DOHH2 (cell line): ENCODE data around the gene CST8.

ENCODE experiments used
- H3F3A ChIP-seq: fragments of 200-600 bp; sonication (generic), shearing (Covaris generic); 2 replicates; pipeline ENCODE4 v1.6.0; 2016; ENCODE audit warnings: antibody characterized with exemption, mild to moderate bottlenecking; ENCODE audit not compliant: control insufficient read depth, insufficient read depth
- H3K27ac ChIP-seq: fragments of 200-600 bp; sonication (generic); 2 replicates; pipeline ENCODE4 v1.5.1; 2014; ENCODE audit warnings: low read depth, mild to moderate bottlenecking, low read length, moderate library complexity
- H3K27me3 ChIP-seq: fragments of 200-600 bp; sonication (generic); 2 replicates; pipeline ENCODE4 v1.6.1; 2014; ENCODE audit warnings: mild to moderate bottlenecking, low read length, mixed read lengths; ENCODE audit not compliant: control insufficient read depth
- H3K36me3 ChIP-seq: fragments of 200-600 bp; sonication (generic); 2 replicates; pipeline ENCODE4 v1.6.1; 2014; ENCODE audit warnings: mild to moderate bottlenecking, low read length, moderate library complexity, mixed read lengths; ENCODE audit not compliant: control insufficient read depth
- H3K4me1 ChIP-seq: fragments of 200-600 bp; sonication (generic); 2 replicates; pipeline ENCODE4 v1.6.1; 2014; ENCODE audit warnings: mild to moderate bottlenecking, low read length, mixed read lengths; ENCODE audit not compliant: control insufficient read depth
- H3K4me2 ChIP-seq: fragments of 200-600 bp; sonication (generic); 2 replicates; pipeline ENCODE4 v1.6.0; 2014; ENCODE audit warnings: mild to moderate bottlenecking, low read length, moderate library complexity
- H3K4me3 ChIP-seq: fragments of 200-600 bp; sonication (generic); 2 replicates; pipeline ENCODE4 v1.5.1; 2014; ENCODE audit warnings: mild to moderate bottlenecking, low read length, mixed read lengths
- H3K79me2 ChIP-seq: fragments of 200-600 bp; sonication (generic); 2 replicates; pipeline ENCODE4 v1.6.1; 2014; ENCODE audit warnings: mild to moderate bottlenecking, low read length, mixed read lengths; ENCODE audit not compliant: control insufficient read depth
- H3K9me2 ChIP-seq: fragments of 200-600 bp; sonication (generic); replicated peaks from 2 replicates; pipeline ENCODE4 v1.6.1; 2014; ENCODE audit warnings: mild to moderate bottlenecking, low read length, mixed read lengths; ENCODE audit not compliant: control insufficient read depth
- H3K9me3 ChIP-seq: fragments of 200-600 bp; sonication (generic); 2 replicates; pipeline ENCODE4 v1.6.1; 2014; ENCODE audit warnings: antibody characterized with exemption, low read length, mixed read lengths; ENCODE audit not compliant: control insufficient read depth, insufficient read depth
- H4K20me1 ChIP-seq: fragments of 200-600 bp; sonication (generic); 2 replicates; pipeline ENCODE4 v1.6.0; 2014; ENCODE audit warnings: low read depth, mild to moderate bottlenecking, antibody characterized with exemption, low read length, moderate library complexity; ENCODE audit not compliant: control insufficient read depth, insufficient read depth
- CTCF ChIP-seq: fragments of 200-600 bp; sonication (generic); IDR thresholded peaks from one replicate; pipeline ENCODE4 v1.5.1; 2014; ENCODE audit warnings: antibody characterized with exemption, mild to moderate bottlenecking, low read depth, low read length; ENCODE audit not compliant: poor library complexity, severe bottlenecking
- EZH2phosphoT487 ChIP-seq: fragments of 200-600 bp; sonication (generic); IDR thresholded peaks from 2 replicates; pipeline ENCODE4 v1.6.1; 2017; ENCODE audit warnings: borderline replicate concordance, mild to moderate bottlenecking, antibody characterized with exemption, low read length, moderate library complexity, mixed read lengths

Gene CST8

DNA sequence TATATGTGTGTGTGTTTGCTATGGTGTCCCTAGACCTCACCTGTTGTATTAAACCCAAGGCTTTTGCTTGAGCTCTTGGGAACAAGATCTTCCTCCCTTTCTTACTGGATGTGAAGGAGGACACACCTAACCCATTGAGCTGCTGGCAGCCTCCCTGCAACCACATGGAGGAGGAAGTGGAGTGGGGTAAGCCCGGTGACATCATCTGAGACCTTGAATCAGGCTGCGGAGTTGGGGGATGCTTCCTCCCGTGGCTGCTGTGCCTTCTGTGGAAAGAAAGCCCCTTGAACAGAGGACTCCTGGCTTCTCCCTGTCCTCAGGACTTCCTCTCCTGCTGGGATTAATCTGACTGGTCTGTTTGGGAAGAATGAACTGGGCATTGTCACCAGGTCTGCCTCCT is 41.5 kb upstream of the CST8 start:
- no peaks in the 10 kb centered on the region for H3K79me2 ChIP-seq
- H3F3A ChIP-seq: no peaks in the 10 kb centered on the region
- no peak overlapping the region for H3K4me2 ChIP-seq
- no peak overlapping the region for H3K27ac ChIP-seq
- no peaks in the 10 kb centered on the region for H3K36me3 ChIP-seq
- no peaks in the 10 kb centered on the region for H3K4me1 ChIP-seq
- TF ChIP-seq CTCF (no peak), EZH2phosphoT487 (no peak)
- no peaks in the 10 kb centered on the region for H4K20me1 ChIP-seq
- no peaks in the 10 kb centered on the region for H3K9me2 ChIP-seq
- H3K9me3 ChIP-seq: no peaks in the 10 kb centered on the region
- no peaks in the 10 kb centered on the region for H3K27me3 ChIP-seq
- H3K4me3 ChIP-seq: no peak overlapping the region

GRCh38 chr20:23450877-23451276 is 40.0 kb upstream of the CST8 start:
- no peaks in the 10 kb centered on the region for H3K36me3 ChIP-seq
- no peaks in the 10 kb centered on the region for H3K9me3 ChIP-seq
- no peaks in the 10 kb centered on the region for H3K9me2 ChIP-seq
- no peaks in the 10 kb centered on the region for H3F3A ChIP-seq
- H3K4me2 ChIP-seq: no peak overlapping the region
- no peaks in the 10 kb centered on the region for H3K27me3 ChIP-seq
- H3K4me3 ChIP-seq: no peak overlapping the region
- H3K79me2 ChIP-seq: no peaks in the 10 kb centered on the region
- H3K4me1 ChIP-seq: no peaks in the 10 kb centered on the region
- no peaks in the 10 kb centered on the region for H4K20me1 ChIP-seq
- H3K27ac ChIP-seq: no peak overlapping the region
- TF ChIP-seq CTCF: no peak
- no peak for TF ChIP-seq EZH2phosphoT487

DNA sequence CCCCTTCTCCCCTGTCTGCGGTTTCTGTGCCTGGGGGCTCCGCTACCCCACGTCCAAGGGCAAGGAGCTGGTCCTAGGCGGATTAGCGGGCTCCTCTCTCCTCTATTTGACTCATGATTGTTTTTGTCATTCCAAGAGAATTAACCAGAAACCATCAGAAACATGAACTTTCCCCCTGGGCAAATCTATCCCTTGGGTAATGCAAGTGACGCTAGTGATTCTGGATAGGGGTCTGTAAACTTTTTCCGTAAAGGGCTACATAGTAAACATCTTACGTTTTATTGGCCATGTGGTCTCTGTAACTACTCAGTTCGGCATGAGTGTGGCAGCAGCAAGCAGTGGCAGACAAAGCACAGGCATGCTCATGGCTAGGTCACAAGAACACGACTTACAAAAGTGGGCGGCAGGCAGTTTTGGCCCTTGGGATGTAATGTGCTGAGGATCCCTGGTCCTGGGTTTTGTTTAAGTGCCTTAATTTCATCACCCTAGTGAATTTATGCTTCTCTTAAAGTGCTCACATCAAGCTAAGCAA is 38.9 kb upstream of the CST8 start:
- Histone ChIP-seq H3K4me2 (no peak overlapping the region), H3F3A (no peaks in the 10 kb centered on the region), H3K36me3 (no peaks in the 10 kb centered on the region), H3K4me1 (no peaks in the 10 kb centered on the region), H3K27me3 (no peaks in the 10 kb centered on the region), H4K20me1 (no peaks in the 10 kb centered on the region), H3K79me2 (no peaks in the 10 kb centered on the region), H3K9me3 (no peaks in the 10 kb centered on the region), H3K4me3 (no peak overlapping the region), H3K9me2 (no peaks in the 10 kb centered on the region), H3K27ac (no peak overlapping the region)
- no peak for TF ChIP-seq CTCF
- no peak for TF ChIP-seq EZH2phosphoT487
